HG03469 (cell line): Measurements from ENCODE around the gene NUDT15.

ENCODE experiments used
- ATAC-seq: cut with Tn5 transposase; IDR thresholded peaks from one replicate; pipeline ENCODE4 v1.9.1; 2021; ENCODE audit warnings: mild to moderate bottlenecking, moderate library complexity, moderate number of reproducible peaks; ENCODE audit not compliant: unreplicated experiment

The NUDT15 gene

GRCh38 chr13:48096670-48097069, 59.1 kb downstream of the NUDT15 start:
- ATAC-seq = no peak
